ENCODE measurements around the gene SVBP.
"Not testable (repeated sequence)": the region's sequence is repeated elsewhere in the genome, so short reads cannot be mapped to it uniquely, and the experiment has no call there.

The SVBP gene

DNA sequence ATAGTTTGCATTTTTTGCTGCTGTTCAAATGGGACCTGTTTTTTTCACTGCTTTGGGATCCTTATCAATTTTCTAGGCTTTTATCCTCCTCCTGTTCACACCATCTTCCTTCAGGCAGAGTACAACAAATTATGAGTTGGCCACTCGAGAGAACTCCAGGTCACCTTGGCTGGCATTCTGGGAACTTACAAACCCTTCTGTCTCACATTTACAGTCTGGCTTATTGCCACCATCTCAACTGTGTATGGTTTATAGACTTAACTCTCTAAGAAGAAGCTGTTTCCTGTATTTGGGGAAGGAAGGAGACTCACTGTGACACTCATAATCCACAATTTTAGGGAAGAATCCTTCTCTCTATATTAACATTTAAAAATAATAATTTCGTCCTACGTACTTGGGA lies 23.8 kb upstream of the SVBP start:
- no peak for FAIRE-seq

DNA sequence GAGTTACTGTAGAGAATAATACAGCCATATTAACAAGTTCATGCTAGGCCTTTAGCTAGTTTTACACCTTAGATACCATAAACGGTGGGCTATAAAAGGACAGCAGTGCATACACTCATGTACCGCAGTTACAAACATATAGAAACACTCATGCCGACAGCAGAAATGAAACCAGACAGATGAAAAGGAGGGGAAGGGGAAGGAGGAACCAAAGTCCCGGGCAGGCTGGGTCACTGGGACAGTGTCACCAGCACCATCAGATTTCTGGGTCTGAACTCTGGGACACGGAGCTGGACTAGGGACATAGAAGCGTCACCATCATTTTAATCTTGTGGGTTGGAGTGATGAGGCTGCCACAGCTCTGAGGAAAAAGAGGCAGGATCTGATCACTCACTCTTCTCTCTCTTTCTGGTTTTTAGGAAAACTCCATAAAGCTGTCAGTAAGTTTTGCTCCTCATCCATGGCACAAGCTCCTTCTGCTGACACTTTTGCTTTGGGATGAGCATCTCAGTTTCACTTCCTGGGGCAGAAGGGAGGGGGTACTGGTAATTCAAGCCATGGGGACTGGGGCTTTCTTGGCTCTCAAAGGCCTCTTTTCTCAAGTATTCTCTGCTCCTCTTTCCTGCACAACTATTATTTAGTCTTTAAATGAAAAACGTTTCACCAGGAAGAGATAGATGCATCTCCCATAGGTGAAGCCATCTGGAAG lies 21.4 kb upstream of the SVBP start:
- no peak for FAIRE-seq

DNA sequence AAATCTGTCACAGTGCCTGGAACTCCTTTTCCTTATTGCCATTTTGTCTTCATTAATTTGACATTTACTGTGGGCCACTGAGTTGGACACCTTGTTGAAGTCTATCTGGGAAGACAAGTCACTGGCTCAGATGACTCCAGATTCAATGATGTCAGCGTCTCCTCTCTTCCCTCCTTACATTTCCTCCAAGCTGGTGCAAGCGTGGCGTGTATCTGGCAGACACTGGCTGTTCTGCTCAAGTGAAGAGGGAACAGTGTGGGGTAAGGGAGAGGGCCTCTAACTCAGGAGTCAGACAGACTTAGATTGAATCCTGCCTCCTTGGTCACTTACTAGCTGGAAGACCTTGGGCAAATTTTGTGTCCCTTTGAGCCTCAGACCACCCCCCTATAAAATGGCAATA lies 20.5 kb upstream of the SVBP start:
- FAIRE-seq: no peak

DNA sequence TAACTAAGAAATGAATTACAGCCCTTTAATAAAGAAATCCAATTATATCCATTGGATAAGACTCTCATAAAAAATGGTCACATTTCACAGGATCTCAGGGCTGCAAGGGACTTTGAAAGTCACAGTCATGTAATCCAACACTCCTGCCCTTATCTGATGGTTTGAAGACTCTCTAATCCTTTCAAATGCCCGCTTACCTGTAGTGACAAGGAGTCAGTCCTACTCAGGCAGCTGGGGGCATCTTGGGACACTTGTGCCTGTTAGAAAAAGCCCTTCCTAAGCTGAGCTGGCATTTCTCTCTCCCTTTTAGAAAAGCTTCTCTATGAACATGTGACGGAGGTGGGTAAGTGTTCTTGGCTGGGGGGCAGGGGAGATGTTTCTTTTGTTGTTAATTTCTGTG lies 18.2 kb upstream of the SVBP start:
- FAIRE-seq: no peak

DNA sequence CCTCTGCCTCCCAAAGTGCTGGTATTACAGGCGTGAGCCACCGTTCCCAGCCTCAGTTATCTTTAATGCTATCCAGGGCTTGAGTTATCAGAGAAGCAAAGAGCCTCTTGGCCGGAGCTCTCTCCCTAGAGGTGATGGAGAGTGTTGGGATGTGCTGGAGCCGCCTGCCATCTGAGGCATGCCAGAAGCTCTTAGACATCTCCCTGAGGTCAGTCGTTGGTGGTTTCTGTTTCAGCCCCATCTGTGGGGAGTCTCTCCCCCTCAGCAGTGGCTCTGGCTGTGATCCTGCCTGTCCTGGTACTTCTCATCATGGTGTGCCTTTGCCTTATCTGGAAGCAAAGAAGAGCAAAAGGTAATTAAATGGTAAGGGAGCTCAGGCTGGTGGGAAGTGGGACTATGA lies 17.6 kb upstream of the SVBP start:
- FAIRE-seq: no peak

DNA sequence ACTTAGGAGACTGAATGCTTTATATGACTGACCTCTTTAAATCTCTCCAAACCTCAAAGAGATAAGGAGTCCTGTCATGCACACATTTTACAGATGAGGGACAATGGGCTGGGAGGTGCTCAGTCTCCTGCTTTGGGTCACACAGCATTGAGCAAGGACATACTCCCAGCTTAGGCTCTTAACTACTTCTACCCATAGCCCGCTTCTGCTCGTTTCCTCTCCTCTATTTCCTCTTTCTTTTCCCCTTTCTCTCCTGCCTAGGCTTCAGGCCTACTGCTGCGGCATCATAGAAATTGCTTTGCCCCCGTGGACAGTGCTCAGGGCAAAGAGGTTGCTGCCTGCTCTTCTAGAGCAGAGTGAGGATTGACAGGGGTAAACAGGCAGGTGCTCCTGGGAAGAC lies 16.8 kb upstream of the SVBP start:
- FAIRE-seq: no peak

DNA sequence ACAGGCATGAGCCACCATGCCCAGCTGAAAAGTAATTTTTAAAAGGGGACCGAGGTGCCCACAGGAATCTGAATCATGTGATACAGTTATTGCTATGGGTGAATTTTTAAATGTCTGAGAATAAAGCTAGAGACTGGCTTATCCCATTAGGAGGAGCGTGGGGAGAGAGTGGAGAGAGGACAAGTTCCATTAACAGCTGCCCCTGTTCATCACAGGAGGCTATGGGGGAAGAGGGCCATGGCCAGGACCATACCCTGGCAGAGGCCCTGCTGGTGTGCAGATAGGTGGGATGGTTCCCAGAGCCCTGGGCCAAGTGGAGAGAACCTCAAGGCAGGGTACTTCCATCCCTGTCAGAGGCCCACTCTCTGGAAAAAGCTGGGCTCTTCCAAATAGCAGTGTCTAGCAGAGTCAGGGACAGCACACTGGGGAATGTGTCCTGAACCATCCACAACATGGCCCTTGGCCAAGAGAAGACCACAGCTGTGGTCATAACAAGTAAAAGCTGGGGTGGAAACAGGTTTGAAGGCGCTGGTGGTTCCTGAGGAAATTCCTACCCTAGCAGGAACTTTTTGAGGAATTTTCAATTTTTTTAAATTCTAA lies 15.5 kb upstream of the SVBP start:
- FAIRE-seq: no peak

DNA sequence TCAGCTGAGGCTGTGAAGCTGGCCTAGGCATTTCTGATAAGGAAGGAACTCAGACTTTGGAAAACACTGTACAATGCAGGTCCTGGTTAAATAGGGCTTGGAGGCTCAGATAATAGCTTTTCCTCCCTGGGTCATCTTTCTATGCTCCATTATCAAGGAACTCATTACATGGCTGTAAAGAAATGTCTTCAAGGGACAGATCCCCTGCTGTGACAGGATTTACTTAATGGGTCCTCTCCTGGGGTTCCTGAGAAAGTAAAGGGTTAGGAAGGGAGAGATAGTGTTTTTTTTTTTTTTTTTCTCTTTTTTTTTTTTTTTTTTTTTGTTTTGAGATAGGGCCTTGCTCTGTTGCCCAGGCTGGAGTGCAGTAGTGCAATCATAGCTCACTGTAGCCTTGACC lies 14.1 kb upstream of the SVBP start:
- no peak for FAIRE-seq

DNA sequence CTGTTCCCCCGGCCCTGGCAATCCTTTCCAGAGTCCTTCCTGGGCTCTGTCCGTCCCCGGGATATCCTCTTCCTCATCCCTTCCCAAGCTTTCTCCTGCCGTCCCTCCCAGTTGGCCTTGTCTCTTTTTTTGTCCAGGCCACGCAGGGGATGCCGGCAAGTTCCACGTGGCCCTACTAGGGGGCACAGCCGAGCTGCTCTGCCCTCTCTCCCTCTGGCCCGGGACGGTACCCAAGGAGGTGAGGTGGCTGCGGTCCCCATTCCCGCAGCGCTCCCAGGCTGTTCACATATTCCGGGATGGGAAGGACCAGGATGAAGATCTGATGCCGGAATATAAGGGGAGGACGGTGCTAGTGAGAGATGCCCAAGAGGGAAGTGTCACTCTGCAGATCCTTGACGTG lies 13.4 kb upstream of the SVBP start:
- no peak for FAIRE-seq

DNA sequence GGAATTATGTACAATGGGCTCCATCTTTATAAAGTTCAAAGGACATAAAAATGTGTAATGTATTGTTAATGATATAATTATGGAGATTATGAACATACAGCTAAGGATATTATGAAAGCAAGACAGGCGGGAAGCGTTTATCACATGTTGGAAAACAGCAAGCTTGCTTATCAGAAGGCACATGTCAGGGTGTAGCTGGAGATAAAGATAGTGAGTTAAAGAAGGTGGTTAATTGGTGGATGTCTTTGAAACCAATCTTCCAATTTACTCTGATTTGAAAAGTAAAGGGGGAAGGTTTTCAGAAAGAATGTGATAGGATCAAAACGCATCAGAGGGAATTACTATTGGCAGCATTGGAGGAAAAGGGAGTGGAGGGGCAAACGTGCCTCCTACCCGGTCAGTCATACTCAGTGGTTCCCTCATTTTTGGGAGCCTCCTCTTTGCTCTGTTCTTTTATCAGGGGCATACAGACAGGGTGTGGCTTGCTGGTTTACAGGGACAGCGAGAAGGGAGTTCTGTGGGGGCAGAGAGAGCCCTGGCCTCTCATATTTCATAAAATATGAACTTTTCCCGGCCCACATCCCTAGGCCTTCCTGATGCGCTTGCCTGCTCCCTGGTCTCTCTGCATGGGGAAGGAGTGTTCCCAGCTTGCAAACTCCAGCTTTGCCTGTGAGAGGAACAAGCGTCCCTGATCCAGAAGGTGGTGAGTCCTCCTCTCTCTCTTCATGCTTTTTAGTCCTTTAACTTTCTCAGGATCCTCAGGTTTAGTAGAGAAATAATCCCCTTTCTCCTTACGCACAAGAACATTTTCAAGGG lies 8.0 kb upstream of the SVBP start:
- no peak for FAIRE-seq

DNA sequence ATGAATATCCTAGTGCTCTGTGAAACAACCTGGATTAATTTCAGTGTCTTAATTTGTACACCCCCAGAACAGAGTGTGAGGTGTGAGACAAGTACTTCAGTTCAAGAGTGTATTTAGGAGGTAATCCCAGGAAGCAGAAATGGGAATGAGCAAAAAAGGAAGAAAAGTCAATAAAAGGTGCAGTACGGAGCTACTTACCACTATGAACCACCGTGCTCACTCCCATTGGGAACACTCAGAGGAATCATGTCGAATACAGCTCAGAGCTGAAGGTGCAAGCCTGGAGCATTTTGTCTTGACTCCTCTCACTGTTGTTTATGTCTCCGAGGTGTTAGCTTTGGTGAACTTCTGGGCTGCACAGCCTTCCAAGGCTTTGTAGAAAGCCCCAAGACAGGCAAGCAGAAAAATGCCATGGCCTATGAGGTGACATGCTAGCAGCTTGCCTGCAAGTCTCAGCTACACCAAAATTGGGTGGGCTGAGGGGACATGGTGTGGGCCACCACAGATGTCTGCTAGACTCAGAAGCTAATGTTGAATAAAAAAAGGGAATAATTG lies 7.4 kb upstream of the SVBP start:
- no peak for FAIRE-seq

DNA sequence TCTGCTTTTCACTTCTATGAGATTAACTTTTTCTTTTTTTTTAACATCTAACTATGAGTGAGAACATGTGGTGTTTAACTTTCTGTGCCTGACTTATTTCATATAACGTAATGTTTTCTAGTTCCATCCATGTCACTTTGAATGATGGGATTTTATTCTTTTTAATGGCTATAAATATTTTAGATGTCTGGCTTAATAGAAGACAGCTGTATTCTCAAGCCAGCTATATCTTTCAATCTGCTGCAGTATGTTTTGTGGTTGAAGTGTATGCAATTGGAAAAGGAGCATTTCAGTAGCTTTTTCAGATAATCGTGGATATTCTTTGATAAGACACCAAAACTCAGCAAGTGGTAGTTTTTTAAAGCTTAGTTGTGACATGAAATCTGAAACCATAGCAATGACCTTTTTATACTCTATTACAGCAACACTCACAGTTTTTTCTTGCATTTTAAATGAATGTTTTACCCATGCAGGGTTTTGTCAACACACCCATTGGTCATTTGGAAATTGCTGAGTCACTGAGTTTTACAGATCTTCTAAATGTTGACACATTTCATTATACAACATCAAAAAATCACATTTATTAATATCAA lies 5.7 kb upstream of the SVBP start:
- no peak for FAIRE-seq

DNA sequence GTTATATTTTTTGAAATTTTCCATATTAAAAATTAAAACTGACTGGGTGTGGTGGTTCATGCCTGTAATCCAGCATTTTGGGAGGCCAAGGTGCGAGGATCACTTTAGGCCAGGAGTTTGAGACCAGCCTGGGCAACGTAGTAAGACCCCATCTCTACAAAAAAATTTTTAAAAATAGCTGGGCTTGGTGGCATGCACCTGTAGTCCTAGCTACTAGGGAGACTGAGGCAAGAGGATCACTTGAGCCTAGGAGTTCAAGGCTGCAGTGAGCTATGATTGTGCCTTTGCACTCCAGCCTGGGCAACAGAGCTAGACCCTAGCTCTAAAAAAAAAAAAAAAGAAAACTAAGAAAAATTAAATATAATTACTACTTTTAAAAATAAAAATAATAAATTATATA lies 4.5 kb upstream of the SVBP start:
- no peak for FAIRE-seq

DNA sequence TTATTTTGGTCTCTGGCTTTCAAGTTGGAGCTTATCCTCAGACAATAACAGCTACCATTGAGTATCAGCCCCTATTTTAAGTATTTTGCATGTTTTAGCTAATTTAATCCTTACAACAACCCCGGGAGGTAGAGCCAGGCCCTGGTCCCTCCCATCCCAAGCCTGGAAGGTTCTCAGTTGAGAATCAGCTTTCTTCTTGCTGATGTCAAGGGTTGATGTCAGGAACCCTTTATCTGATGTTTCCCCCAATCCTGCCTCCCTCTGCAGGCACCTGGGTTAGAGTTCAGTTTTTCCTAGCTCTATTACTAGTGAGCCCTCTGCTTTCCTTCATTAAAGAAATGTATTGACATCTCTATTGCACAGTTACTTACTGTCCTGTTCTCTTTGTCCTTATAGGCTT lies 3.6 kb upstream of the SVBP start:
- no peak for FAIRE-seq

DNA sequence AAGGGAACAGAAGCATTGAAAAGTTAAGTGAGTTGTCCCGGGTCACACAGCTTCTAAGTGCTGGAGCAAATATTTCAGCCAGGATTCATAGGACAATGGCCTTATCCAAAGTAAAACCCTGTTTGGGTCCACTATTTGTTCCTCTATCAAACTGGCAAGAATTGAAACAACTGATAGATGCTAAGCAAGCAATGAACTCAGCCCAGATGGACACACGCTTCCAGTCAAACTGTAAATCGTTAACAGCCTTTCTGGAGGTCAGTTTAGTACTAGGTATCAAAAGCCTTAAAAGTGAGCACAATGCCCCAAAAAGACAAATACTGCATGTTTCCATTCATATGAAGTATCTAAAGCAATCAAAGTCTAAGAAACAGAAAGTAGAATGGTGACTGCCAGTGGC lies 779 bp upstream of the SVBP start:
- no peak for FAIRE-seq

DNA sequence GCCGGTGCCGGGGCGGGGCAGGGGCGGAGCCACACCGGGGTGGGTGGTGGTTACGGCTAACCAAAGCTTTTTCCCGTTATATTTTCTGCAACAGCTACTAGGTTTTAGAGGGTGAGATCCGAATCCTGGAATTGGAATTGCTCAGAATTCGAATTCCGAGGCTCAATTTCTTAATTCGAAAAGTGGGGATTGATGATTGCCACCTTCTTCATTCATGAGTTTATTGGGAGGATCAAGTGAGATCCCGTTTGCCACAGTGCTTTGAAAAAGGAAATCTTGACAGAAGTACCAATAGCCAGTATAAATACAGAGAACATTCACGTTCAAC lies 207 bp upstream of the SVBP start:
- no peak for FAIRE-seq

DNA sequence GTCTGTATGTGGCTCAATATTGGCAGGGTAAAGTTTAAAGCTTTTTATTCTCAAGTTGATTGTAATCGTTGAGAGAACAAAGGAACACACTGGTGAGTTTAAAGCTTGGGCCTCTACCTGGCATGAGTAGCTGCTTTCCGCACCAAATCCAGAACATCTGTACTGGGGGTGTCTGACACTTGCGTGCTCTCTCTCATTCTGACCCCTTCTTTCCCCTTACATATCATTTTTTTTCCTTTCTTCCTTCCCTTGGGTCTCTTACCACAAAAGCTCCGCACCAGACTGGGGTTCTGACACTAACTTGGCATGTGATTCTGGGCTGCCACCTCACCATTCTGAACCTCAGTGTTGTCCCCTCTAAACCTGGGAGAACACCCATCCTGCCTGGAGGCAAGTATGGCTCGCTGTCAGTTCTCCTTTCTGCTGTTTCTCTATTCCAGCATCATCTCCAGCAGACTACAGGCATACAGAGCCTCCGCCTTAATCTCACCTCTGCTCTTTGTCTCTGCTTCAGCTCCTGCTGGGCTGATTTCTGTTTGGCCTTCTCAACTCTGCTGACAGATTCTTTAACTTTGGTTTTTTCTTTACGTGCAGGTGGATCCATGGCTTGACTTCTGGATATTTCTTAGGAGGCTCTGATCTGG lies 1.1 kb downstream of the SVBP start:
- no peak for FAIRE-seq

DNA sequence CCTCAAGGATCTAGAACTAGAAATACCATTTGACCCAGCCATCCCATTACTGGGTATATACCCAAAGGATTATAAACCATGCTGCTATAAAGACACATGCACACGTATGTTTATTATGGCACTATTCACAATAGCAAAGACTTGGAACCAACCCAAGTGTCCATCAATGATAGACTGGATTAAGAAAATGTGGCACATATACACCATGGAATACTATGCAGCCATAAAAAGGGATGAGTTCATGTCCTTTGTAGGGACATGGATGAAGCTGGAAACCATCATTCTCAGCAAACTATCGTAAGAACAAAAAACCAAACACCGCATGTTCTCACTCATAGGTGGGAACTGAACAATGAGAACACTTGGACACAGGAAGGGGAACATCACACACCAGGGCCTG lies 2.4 kb downstream of the SVBP start:
- FAIRE-seq: not testable (repeated sequence)

DNA sequence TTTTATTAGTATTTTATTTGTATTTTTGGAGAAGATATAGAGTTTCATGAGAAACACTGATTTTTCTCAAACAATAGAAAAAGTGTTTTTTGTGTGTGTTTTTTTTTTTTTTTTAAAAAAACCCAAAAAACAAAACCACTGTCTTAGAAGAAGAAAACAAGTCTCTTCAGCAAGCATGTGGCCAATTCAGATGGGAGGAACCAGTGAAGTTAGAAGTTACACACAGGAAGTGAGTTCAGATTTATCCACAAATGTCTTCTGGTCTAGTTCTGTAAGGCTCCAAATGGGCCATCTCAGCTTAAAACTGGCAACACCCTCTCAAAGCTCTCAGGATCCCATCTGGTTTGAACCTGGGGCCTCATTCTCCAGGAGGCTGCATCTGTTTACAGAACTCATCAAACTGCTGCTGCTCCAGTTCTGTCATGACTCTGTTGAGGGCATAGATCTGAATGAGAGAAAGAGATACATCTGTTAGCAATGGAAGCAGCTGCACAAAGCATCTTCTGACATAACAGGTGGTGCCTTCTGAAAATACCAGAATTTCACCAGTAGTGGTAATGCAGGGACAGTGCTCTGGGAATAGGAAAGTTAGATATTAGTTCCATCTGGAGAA lies 10.0 kb downstream of the SVBP start:
- no peak for FAIRE-seq

DNA sequence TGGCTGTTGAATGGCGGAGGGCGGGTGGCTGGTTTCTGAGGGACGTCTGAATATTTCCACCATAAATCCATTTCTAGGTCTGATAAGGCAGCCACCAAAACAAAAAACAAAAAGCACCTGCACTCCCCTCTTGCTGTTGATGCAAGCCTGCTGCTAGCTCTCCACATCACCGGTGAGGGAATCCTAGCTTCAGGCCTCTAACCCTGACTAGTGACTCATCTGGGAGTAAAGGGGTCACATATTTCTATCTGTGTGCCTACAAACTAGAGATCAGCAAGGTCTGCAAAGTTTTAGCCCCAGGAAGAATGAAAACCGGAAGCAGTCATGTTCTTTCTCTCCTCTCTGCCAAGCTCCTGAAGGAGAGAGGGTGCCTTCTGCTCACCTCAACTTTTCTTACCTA lies 10.6 kb downstream of the SVBP start:
- FAIRE-seq: no peak

DNA sequence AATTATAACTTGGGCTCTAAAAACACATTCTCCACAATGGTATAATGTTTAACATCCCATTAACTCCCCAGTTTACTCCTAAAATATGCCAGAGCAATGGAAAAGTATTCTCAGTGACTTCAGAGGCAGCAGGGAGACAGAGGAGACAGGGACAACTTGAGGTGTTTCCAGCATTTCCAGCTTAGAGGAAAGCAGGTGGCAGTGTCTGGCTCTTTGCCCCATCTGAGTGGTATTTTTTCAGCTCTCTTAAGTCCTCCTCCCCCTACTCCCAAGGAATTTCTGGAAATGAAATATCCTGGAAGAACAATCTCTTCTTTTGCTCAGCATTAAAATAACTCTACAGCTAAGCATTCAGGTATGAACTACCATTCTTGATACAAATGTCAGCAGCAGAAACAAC lies 11.0 kb downstream of the SVBP start:
- no peak for FAIRE-seq

DNA sequence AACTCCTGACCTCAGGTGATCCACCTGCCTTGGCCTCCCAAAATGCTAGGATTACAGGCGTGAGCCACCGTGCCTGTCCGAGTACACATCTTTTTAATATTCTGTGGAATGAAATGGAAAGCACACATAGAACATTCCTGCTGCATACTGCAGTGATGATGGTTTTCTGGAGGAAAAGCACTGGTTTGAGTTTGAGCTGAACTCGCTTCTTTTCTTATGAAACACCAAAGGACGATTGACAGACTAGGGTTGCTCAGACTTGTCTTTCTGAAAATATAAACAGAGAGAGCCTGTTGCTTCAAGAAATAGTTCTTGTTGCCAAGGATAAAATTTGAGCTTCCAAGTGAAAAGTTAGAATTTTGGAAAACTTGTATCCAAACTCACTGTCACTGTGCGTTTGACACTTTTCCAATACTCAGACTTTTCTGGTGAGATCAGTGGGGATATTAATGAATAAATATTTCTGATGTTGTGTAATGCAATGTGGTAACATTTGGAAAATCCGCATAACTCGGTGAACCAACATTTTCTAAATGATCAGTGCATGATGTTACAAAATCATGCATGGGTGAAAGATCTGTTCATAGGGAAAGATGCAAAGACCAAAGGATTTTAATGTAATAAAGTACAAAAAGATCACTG lies 15.2 kb downstream of the SVBP start:
- no peak for FAIRE-seq

All from TTC549 (cell line).